GM18868 (cell line): ENCODE measurements around the gene CLASP1.
A peak's percentile ranks its signal among the peaks of the same experiment; 100 is the strongest.
"Not testable (repeated sequence)": the region's sequence is repeated elsewhere in the genome, so short reads cannot be mapped to it uniquely, and the experiment has no call there.

Experiments
- ATAC-seq: cut with Tn5 transposase; IDR thresholded peaks from one replicate; pipeline ENCODE4 v1.9.1; 2021; ENCODE audit warnings: mild to moderate bottlenecking, moderate library complexity; ENCODE audit not compliant: unreplicated experiment

The CLASP1 gene

GRCh38 chr2:121587131-121587530 is 62.1 kb downstream of the CLASP1 start:
- no peak for ATAC-seq

DNA sequence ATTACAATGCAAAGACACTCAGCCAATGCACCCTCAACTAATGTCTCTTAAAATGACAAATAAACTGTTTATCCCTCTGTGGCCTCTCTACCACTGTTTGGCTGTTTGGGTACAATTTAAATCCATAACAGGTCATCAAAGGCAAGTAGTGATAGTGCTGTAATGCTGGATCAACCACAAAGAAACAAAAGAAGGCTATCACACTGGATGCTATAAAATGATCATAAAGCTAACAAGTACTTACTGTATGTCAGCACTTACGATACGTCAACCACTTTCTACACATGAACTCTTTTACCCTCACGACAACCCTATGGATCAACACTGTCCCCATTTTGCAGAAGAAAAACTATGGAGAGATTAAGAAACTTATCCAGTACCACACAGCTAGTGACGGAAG is 64.5 kb downstream of the CLASP1 start:
- ATAC-seq: no peak

DNA sequence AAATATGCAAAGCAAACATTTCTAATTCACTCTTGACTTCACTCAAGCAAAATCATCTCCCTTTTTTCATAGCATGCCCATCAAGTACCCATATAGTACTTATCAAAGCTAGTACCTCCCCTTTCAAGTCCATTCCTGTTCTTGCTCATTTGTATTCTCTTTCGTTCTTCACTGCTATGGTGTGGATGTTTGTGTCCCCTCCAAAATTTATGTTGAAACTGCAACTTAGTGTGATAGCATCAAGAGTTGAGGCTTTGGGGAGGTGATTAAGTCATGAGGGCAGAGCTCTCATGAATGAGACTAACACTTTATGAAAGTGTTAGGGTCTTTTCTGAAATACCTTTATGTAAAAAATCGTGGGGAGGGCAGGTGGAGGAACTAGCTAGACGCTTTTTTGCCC is 65.7 kb downstream of the CLASP1 start:
- peak; percentile 56 for ATAC-seq

- no peak for ATAC-seq
Measured at GRCh38 chr2:121582272-121582671, 67.0 kb downstream of the CLASP1 start.

- ATAC-seq: no peak
Measured at GRCh38 chr2:121579309-121579708, 70.0 kb downstream of the CLASP1 start.

- ATAC-seq: no peak
Measured at GRCh38 chr2:121577381-121577780, 71.9 kb downstream of the CLASP1 start.

DNA sequence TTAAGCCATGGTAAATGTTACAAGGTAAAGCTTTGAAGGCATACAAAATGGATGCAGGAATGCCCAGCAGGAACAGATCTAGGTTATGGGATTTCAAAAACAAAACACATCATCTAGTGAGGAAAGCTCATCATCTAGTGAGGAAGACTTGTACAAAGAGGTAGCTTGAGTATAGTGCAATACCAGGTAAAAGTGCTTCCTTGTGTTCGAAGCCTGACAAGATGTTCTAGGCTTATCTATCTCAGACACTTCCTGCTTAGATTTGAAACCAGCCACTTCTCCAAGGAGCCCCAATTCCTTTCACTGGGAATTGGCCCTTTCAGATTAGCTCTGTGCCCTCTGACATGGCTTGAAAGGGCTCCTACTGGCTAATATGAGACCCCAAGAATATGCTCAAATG is 73.0 kb downstream of the CLASP1 start:
- no peak for ATAC-seq

DNA sequence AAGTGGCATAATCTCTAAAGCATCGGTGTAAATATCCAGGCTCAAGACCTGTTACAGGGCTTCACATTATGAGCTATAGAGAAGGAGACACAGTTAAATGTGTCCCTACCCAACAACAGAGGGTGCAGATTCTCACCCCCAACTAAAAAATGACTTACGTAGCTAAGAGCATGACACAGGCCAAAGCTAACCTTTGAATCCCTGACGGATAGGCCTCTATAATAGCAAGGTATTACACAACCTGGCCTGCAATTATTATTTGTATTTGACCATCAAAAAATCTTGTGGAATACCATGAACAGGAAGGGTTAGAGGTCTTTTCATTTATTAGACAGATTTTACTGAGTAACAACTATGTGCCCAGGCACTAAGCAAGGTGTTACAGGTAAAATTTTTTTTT is 73.5 kb downstream of the CLASP1 start:
- ATAC-seq: no peak

- no peak for ATAC-seq
Measured at GRCh38 chr2:121570667-121571055, 78.6 kb downstream of the CLASP1 start.

- ATAC-seq: no peak
Measured at GRCh38 chr2:121570036-121570666, 79.1 kb downstream of the CLASP1 start.

- no peak for ATAC-seq
Measured at GRCh38 chr2:121567957-121568409, 81.3 kb downstream of the CLASP1 start.

GRCh38 chr2:121567452-121567851 is 81.8 kb downstream of the CLASP1 start:
- no peak for ATAC-seq

- no peak for ATAC-seq
Measured at GRCh38 chr2:121565389-121566250, 83.6 kb downstream of the CLASP1 start.

DNA sequence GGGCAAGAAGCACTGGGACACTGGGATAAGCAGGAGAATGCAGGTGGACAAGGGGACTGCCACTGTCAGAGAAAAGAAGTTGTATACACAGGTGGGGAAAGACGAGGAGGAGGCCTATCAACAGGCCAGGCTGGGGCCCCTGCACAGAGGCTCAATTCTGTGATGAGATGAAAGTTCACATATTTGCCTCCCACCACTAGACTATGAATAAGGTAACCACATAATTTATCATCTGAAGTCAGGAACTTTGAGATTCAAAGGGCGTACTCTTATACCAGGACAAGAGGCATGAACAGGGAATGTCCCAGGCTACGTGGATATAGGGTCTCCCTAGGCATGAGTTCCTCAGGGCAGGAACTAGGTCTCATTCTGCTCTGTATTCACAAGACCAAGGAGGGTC is 84.4 kb downstream of the CLASP1 start:
- ATAC-seq: no peak

DNA sequence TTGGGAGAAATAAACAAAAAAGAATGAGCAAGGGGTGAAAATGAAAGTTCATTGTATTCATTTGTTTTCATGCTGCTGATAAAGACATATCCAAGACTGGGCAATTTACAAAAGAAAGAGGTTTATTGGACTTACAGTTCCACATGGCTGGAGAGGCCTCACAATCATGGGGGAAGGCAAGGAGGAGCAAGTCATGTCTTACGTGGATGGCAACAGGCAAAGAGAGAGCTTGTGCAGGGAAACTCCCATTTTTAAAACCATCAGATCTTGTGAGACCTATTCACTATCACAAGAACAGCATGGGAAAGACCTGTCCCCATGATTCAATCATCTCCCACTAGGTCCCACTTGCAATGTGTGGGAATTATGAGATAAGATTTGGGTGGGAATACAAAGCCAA is 85.5 kb downstream of the CLASP1 start:
- not testable (repeated sequence) for ATAC-seq

DNA sequence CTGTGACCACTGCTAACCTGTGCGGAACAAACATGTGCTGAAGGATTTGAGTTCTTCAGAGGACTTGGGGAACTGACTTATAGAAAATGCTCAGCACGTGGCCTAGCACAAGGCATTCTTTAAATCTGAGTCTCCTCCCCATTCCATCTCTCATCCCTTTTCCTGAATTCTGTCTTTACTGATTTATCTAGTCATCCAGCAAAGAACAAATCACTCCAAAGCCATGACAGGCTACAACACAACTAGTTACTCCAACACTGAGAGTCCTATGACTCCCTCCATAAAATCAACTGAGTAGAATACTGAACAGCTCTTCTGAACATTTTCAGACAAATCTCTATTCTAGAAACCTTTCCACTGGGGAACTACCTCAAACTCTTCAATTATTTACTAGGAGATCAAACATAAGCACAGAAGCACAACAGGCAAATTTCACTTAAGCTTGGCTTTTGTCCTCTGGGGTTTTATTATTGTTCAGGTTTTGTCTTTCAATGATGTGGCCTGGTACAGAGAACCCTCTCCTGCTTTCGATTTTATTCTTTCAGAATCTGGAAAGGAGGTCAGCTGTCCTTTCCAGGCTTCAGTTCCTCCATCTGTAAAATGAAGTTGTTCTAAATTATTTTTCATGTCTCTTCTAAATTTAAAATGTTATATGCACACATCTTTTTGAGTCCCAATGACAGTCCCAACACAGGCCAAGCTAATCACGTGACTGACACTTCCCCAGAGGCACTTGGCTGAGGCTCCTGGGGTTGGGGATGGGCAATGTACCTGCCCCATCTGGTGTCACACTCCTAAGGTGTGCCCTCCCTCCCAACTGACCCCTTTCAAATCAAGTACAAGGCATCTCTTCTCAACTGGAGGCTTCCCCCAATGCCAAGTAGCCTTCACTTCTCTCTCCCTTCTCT is 86.7 kb downstream of the CLASP1 start:
- no peak for ATAC-seq

DNA sequence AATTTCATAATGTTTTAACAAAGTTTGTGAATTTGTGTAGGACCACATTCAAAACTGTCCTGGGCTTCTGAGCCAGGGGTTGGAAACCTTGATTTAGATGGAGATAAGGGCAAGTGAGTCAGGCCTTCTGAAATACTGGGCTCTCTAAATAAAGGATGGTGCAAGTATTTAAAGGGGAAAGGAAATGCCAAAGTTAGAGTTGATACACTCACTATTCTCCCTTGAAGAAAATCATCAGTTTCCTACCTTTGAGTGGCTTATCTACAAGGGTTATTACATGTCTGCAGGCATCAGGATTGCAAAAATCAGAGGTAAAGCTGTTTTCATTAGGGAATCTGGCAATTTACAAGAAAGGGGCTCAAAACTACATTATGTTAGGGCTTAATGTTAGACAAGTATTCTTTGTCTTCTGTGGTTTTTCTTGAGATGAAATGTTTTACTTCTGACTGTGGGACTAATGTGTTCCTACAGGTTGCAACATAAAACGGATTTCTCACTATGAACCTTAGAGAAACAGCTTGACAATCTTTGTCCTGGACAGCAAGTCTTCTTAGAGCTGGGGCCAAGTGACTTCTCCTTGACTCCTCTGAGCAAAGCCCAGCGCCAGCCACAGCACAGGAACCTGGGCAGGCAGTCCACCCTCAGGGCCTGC is 87.5 kb downstream of the CLASP1 start:
- ATAC-seq: no peak

DNA sequence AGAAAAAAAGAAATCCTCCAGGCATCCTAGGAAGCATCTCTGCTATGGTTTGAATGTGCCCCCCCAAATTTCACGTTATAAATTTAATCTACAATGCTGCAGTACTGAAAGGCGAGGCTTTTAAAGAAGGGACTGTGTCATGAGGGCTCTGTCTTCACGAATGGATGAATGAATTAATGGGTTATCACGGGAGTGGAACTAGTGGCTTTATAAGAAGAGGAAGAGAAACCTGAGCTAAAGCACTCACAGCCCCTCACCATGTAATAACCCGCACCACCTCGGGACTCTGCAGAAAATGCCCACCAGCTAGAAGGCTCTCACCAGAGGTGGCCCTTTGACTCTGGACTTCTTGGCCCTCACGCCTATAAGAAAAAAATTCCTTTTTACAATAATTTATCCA is 90.9 kb downstream of the CLASP1 start:
- ATAC-seq: peak; percentile 73

DNA sequence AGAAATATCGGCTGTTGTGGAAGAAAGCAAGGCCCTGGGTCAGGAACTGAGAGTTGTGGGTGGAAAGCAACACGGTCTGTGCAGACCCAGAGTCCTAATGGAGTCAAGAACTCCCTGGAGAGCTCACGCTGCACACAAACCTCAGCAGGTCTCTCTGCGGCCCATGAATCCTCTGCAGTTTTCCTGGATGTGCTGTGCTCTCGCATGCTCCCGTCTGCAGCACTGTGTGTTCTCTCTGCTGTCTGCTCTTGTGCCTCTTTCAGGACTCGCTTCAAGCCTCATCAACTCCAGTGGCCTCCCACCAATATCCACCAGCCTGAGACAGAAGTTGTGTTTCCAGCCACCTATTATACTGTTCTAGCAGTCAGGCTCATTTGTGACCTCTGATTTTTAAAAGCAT is 94.3 kb downstream of the CLASP1 start:
- ATAC-seq: no peak

DNA sequence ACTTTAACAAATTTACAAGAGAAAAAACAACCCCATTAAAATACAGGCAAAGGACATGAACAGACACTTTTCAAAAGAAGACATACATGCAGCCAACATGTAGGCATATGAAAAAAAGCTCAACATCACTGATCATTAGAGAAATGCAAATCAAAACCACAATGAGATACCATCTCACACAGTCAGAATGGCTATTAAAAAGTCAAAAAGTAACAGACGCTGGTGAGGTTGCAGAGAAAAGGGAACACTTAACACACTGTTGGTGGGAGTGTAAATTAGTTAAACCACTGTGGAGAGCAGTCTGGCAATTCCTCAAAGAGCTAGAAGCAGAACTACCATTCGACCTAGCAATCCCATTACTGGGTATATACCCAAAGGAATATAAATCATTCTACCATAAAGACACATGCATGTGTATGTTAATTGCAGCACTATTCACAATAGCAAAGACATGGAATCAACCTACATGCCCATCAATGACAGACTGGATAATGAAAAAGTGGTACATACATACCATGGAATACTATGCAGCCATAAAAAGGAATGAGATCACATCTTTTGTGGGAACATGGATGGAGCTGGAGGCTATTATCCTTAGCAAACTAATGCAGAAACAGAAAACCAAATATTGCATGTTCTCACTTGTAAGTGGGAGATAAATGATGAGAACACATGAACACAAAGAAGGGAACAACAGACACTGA is 96.6 kb downstream of the CLASP1 start:
- ATAC-seq: not testable (repeated sequence)
